Measurements from ENCODE around the gene MYO6.

The MYO6 gene

GRCh38 chr6:75800133-75800532, 51.1 kb downstream of the MYO6 start:
- in situ Hi-C loops (cut with HindIII; ENCODE audit: low sequenced_read_pairs): no loop called here
- no peak for TF ChIP-seq CTCF (IDR thresholded peaks at IDR 0.05; ENCODE audit: low read depth, low read length)
- no peak for DNase-seq (ENCODE audit: low read depth, low spot score)
- H3K4me3 ChIP-seq (ENCODE audit: low read depth, low read length): no peak overlapping the region

DNA sequence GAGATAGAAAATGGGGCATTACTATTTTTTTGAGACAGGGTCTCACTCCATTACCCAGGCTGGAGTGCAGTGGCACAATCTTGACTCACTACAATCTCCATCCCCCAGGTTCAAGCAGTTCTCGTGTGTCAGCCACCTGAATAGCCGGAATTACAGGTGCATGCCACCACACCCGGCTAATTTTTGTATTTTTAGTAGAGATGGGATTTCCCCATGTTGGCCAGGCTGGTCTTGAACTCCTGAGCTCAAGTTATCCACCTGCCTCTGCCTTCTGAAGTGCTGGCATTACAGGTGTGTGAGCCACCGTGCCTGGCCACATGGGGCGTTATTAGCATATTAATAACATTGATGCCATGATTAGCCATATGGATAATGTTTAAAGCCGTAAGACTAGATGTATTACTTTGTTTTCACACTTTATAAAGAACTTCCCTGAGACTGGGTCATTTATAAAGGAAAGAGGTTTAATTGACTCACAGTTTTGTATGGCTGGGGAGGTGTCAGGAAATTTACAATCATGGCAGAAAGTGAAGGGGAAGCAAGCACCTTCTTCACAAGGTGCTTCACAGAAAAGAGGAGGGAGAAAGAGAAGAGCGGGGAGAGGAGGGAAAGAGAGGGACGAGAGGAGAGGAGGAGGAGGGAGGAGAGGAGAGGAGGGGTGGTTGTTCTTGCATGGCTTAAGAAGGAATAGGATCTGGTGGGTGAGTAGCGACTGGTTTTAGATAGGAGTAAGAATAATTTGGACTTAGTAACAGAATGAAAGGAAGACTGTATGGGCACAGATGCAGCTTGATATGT, 51.9 kb downstream of the MYO6 start:
- no peak overlapping the region for H3K4me3 ChIP-seq (ENCODE audit: low read depth, low read length)
- TF ChIP-seq CTCF (IDR thresholded peaks at IDR 0.05; ENCODE audit: low read depth, low read length): no peak
- in situ Hi-C loops (cut with HindIII; ENCODE audit: low sequenced_read_pairs): no loop called here
- no peak for DNase-seq (ENCODE audit: low read depth, low spot score)

DNA sequence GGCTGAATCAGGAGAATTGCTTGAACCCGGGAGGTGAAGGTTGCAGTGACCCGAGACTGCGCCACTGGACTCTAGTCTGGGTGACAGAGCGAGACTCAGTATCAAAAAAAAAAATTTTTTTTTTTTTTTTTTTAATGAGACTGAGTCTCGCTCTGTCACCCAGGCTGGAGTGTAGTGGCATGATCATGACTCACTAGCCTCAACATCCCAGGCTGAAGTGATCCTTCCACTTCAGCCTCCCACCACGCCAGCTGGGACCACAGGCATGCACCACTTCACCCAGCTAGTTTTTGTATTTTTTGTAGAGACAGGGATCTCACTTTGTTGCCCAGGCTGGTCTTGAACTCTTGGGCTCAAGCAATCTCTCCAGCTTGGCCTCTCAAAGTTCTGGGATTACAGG, 53.3 kb downstream of the MYO6 start:
- H3K4me3 ChIP-seq (ENCODE audit: low read depth, low read length): no peak overlapping the region
- no peak for TF ChIP-seq CTCF (IDR thresholded peaks at IDR 0.05; ENCODE audit: low read depth, low read length)
- in situ Hi-C loops (cut with HindIII; ENCODE audit: low sequenced_read_pairs): no loop called here
- peak; percentile 12 for DNase-seq (ENCODE audit: low read depth, low spot score)

GRCh38 chr6:75808507-75808906, 59.5 kb downstream of the MYO6 start:
- no peak for TF ChIP-seq CTCF (IDR thresholded peaks at IDR 0.05; ENCODE audit: low read depth, low read length)
- in situ Hi-C loops (cut with HindIII; ENCODE audit: low sequenced_read_pairs): no loop called here
- DNase-seq (ENCODE audit: low read depth, low spot score): no peak
- no peak overlapping the region for H3K4me3 ChIP-seq (ENCODE audit: low read depth, low read length)

DNA sequence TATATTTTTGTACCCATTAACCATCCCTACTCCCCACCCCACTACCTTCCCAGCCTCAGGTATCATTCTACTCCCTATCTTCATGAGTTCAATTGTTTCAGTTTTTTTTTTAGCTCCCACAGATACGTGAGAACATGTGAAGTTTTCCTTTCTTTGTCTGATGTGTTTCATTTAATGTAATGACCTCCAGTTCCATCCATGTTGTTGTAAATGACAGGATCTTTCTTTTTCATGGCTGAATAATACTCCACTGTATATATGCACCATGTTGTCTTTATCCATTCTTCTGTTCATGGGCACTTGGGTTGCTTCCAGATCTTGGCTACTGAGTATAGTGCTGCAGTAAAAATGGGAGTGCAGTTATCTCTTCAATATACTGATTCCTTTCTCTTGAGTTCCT, 63.5 kb downstream of the MYO6 start:
- no peak overlapping the region for H3K4me3 ChIP-seq (ENCODE audit: low read depth, low read length)
- TF ChIP-seq CTCF (IDR thresholded peaks at IDR 0.05; ENCODE audit: low read depth, low read length): no peak
- DNase-seq (ENCODE audit: low read depth, low spot score): no peak
- in situ Hi-C loops (cut with HindIII; ENCODE audit: low sequenced_read_pairs): no loop called here

- no peak for DNase-seq (ENCODE audit: low read depth, low spot score)
- H3K4me3 ChIP-seq (ENCODE audit: low read depth, low read length): no peak overlapping the region
- in situ Hi-C loops (cut with HindIII; ENCODE audit: low sequenced_read_pairs): no loop called here
- no peak for TF ChIP-seq CTCF (IDR thresholded peaks at IDR 0.05; ENCODE audit: low read depth, low read length)
Observed at GRCh38 chr6:75813476-75814250, 64.6 kb downstream of the MYO6 start.
